ENCODE results near the gene NCAN. TPM values are rescaled to one million over a fixed set of nuclear protein-coding genes. Genes with fewer than 3 reads are reported as not detected.

Gene NCAN
- polyA plus RNA-seq, 1 donor: 0.39 TPM

DNA sequence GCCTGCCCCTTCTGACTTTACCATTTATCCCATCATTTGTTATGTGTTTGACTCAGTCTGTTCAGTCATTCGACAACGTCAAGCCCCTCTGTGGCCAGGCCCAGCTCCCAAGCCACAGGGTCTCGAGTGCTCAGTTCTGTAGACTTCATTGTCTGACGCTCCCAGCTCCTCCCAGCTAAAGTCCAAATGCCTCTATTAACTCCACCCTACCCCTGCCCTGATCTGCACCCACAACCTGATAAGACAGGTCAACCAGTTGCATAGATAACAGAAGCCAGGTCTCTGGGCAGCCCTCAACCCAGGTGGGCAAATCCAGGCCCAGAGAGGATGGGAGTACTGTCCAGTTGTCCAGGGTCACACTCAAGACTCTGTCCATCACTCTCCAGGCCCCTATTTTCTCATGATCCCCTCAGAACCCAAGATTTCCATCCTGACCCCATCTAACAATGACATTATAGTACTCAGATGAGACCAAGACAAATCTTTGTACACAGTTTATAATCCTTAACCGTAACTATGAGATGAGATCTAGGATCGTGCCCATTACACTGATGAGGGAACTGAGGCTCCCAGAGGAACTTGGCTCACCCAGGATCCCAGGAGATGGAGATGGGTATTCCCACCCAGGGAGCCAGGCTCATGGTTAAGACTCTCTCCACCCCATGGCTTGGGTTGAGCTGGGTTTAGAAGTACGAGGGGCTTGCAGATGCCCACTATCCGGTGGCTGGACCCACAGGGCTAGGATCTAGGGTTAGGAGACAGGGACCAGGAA, 60.3 kb downstream of the NCAN start:
- no CpG with 5 or more reads among the region's 8 CpGs for WGBS (ENCODE audit: insufficient coverage, low lambda C conversion rate)
- peak overlapping the region; percentile 61 for H3K4me3 ChIP-seq (ENCODE audit: low read length)
- peak overlapping the region; percentile 39 for H3K27ac ChIP-seq (ENCODE audit: low read length)
- peaks cover 38% of the 10 kb centered on the region for H3K4me1 ChIP-seq (ENCODE audit: control insufficient read depth, insufficient read depth, low read length)
- H3K36me3 ChIP-seq (ENCODE audit: control insufficient read depth, insufficient read depth, low read length): peaks cover 22% of the 10 kb centered on the region
- H3K27me3 ChIP-seq (ENCODE audit: control insufficient read depth, insufficient read depth, low read length): no peaks in the 10 kb centered on the region
- peak; percentile 60 to 73 for DNase-seq
- H3K9me3 ChIP-seq (ENCODE audit: control insufficient read depth, low read depth, low read length): no peaks in the 10 kb centered on the region

DNA sequence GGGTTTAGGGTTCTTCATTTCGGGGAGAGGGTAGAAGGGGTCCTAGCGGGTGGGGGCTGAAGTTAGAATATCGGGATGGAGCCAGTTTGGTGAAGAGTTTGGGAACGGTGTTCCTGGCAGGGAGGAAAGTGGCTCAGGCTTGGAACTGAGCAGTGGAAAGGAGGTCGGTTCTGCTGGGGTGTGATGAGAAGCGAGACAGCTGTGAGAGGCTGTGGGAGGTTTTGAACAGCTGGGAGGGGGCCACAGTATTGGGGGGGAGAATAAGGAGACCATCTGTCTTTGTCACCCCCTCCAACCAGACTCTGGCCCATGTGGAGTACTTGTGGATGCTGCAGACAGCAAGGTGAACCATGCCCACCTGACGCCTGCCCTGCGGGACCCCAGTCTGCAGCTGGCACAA, 62.4 kb downstream of the NCAN start:
- DNase-seq: no peak
- peaks cover 38% of the 10 kb centered on the region for H3K4me1 ChIP-seq (ENCODE audit: control insufficient read depth, insufficient read depth, low read length)
- H3K4me3 ChIP-seq (ENCODE audit: low read length): no peak overlapping the region
- 80% methylated on average over 2 of the region's 8 CpGs for WGBS (ENCODE audit: insufficient coverage, low lambda C conversion rate)
- H3K36me3 ChIP-seq (ENCODE audit: control insufficient read depth, insufficient read depth, low read length): peaks cover 36% of the 10 kb centered on the region
- H3K27ac ChIP-seq (ENCODE audit: low read length): peak overlapping the region; percentile 80
- H3K9me3 ChIP-seq (ENCODE audit: control insufficient read depth, low read depth, low read length): no peaks in the 10 kb centered on the region
- no peaks in the 10 kb centered on the region for H3K27me3 ChIP-seq (ENCODE audit: control insufficient read depth, insufficient read depth, low read length)

DNA sequence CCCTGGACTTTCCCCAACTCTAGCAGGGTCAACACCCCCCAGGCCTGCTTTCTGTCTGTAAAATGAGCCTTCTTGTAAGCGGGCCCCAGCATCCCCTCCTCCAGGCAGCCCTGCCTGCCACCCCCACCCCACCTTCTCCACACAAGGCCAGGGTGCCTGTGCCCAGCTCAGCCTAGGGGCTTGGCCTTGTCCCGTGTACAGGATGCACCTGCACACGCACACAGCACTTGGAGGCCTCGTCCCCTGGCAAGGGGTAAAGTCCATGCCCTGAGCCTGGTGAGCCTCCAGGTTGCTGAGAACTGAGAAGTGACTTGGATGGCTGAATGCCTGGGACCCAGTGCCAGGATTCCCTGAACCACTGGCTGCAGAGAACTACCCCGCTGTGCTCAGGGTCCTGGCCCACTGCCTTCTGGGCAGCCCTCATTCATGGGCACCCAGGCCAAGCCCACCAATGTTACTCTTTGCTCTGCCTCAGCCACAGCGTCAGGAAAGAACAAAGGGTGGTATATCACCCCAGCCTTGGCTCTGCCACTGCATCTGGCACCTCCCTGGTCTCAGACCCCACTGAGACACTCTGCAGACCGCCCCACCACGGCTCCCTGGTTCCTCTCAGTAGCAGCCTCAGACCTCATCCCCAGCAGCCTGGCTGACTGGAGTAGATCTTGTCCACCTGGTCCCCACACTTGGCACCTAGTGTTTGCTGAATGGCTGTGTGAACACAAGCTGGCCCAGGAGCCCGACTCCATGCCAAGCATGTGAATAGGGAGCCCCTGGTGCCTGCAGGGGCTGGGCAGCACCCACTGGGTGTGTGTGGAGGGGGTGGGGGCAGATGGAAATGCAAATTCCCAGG, 63.2 kb downstream of the NCAN start:
- H3K27me3 ChIP-seq (ENCODE audit: control insufficient read depth, insufficient read depth, low read length): no peaks in the 10 kb centered on the region
- DNase-seq: peak; percentile 85 to 88
- H3K4me3 ChIP-seq (ENCODE audit: low read length): no peak overlapping the region
- H3K9me3 ChIP-seq (ENCODE audit: control insufficient read depth, low read depth, low read length): no peaks in the 10 kb centered on the region
- WGBS (ENCODE audit: insufficient coverage, low lambda C conversion rate): no CpG with 5 or more reads among the region's 9 CpGs
- peak overlapping the region; percentile 80 for H3K27ac ChIP-seq (ENCODE audit: low read length)
- peaks cover 38% of the 10 kb centered on the region for H3K4me1 ChIP-seq (ENCODE audit: control insufficient read depth, insufficient read depth, low read length)
- peaks cover 44% of the 10 kb centered on the region for H3K36me3 ChIP-seq (ENCODE audit: control insufficient read depth, insufficient read depth, low read length)

DNA sequence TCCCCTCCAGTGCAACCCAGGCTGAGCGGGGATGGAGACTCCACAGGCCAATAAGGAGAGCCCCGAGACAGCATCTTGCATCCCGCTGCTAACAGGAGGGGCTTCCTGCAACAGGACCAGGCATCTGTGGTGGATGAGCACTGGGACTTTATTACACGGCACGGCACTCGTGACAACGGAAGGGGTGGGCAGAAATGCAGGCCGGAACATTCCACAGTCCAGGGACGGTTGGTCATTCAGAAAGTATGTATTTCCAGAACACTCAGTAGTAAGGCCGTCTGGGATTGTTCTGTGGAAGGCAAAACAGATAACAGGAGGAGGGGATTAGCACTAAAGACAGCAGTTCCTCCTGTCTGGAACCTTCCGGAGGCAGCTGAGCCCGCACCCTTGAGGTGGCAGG, 64.6 kb downstream of the NCAN start:
- H3K27ac ChIP-seq (ENCODE audit: low read length): no peak overlapping the region
- peaks cover 58% of the 10 kb centered on the region for H3K36me3 ChIP-seq (ENCODE audit: control insufficient read depth, insufficient read depth, low read length)
- H3K4me3 ChIP-seq (ENCODE audit: low read length): no peak overlapping the region
- no peak for DNase-seq
- WGBS (ENCODE audit: insufficient coverage, low lambda C conversion rate): no CpG with 5 or more reads among the region's 12 CpGs
- H3K4me1 ChIP-seq (ENCODE audit: control insufficient read depth, insufficient read depth, low read length): peaks cover 32% of the 10 kb centered on the region
- H3K27me3 ChIP-seq (ENCODE audit: control insufficient read depth, insufficient read depth, low read length): no peaks in the 10 kb centered on the region
- no peaks in the 10 kb centered on the region for H3K9me3 ChIP-seq (ENCODE audit: control insufficient read depth, low read depth, low read length)

DNA sequence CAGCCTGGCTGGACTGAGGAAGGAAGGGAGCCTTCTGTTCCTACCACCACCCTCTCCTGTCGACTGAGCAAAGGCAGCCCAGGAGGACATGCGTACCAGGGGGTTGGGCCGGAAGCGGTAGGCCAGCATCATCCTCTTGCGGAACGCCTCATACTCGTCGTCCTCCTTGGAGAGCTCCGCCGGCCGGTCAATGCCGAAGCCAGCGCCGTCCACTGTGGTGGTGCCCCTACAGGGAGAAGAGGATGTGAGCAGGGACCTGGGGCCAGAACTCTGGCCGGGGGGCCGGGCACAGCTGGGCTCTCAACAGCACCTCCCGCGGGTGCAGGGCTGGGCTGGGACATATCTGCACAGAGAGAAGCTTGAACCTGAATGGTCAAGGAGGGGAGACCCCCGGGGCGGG, 65.1 kb downstream of the NCAN start:
- Histone ChIP-seq H3K9me3 (ENCODE audit: control insufficient read depth, low read depth, low read length) (no peaks in the 10 kb centered on the region), H3K27me3 (ENCODE audit: control insufficient read depth, insufficient read depth, low read length) (no peaks in the 10 kb centered on the region), H3K27ac (ENCODE audit: low read length) (no peak overlapping the region), H3K4me3 (ENCODE audit: low read length) (no peak overlapping the region), H3K36me3 (ENCODE audit: control insufficient read depth, insufficient read depth, low read length) (peaks cover 62% of the 10 kb centered on the region), H3K4me1 (ENCODE audit: control insufficient read depth, insufficient read depth, low read length) (peaks cover 32% of the 10 kb centered on the region)
- no peak for DNase-seq
- no CpG with 5 or more reads among the region's 20 CpGs for WGBS (ENCODE audit: insufficient coverage, low lambda C conversion rate)

DNA sequence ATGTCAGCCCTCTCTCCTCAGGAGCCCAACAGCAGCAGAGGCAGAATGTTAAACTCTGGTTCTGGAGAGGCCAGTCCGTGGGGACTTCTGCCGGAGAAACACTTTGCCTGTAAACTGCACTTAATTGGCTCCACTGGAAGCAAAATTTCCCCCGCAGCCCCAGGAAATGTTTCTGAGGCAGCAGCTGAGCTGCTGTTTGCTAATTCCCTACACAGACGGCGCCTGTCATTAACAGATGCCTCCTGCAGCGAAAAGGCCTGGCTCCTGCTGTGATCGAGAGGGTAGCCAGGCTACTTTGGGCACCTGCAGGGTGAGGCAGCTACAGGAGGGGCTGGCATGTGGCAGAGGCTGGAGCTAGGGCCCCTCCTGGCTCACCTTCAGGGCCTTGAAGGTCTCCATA, 66.6 kb downstream of the NCAN start:
- Histone ChIP-seq H3K27me3 (ENCODE audit: control insufficient read depth, insufficient read depth, low read length) (no peaks in the 10 kb centered on the region), H3K9me3 (ENCODE audit: control insufficient read depth, low read depth, low read length) (no peaks in the 10 kb centered on the region), H3K27ac (ENCODE audit: low read length) (no peak overlapping the region), H3K4me3 (ENCODE audit: low read length) (no peak overlapping the region), H3K36me3 (ENCODE audit: control insufficient read depth, insufficient read depth, low read length) (peaks cover 62% of the 10 kb centered on the region), H3K4me1 (ENCODE audit: control insufficient read depth, insufficient read depth, low read length) (peaks cover 25% of the 10 kb centered on the region)
- no CpG with 5 or more reads among the region's 7 CpGs for WGBS (ENCODE audit: insufficient coverage, low lambda C conversion rate)
- DNase-seq: no peak

DNA sequence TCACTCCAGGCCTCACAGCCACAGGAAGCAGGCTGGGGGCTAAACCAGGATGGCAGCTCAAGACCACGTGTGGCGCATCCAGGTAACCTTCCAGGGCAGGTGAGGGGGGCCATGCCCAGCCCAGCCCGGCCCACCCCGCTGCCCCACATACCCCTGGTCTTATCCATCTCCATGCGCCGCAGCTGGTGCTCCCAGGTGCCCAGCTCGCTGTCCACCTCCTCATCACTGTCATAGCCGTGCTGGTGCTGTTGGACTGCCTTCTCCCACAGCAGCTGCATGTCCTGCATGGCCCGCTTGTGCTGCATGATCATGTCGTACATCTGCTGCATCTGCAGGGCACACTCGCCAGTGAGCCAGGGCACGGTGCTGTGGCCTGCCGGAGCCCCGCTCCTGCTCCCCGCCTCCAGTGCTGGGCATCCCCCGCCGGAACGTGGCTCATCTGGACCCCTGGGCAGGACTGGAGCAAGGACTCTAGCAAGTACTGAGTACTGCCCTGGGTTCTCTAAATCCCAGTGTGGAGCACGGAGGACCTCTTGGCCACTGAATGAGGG, 67.4 kb downstream of the NCAN start:
- Histone ChIP-seq H3K27me3 (ENCODE audit: control insufficient read depth, insufficient read depth, low read length) (no peaks in the 10 kb centered on the region), H3K9me3 (ENCODE audit: control insufficient read depth, low read depth, low read length) (no peaks in the 10 kb centered on the region), H3K36me3 (ENCODE audit: control insufficient read depth, insufficient read depth, low read length) (peaks cover 69% of the 10 kb centered on the region), H3K27ac (ENCODE audit: low read length) (no peak overlapping the region), H3K4me1 (ENCODE audit: control insufficient read depth, insufficient read depth, low read length) (peaks cover 17% of the 10 kb centered on the region), H3K4me3 (ENCODE audit: low read length) (no peak overlapping the region)
- DNase-seq: no peak
- no CpG with 5 or more reads among the region's 19 CpGs for WGBS (ENCODE audit: insufficient coverage, low lambda C conversion rate)

DNA sequence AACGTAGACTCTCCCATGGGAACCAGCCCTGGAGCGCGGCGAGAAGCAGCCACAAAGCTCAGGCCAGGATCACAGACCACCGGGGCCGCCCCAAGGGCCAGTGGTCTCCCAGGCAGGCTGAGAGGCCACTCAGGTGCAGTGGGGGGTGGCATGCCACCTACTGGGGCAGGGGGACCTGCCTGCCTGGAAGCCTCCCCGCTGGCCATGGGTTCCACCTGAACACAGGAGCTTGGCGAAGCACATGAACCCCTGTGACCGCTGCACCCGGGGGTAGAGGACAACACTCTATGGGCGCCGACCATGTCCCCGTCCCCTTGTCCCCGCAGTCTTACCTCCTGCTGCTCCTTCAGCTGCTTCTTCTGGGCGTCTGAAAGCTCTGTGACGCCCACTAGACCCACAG, 68.1 kb downstream of the NCAN start:
- no peaks in the 10 kb centered on the region for H3K27me3 ChIP-seq (ENCODE audit: control insufficient read depth, insufficient read depth, low read length)
- WGBS (ENCODE audit: insufficient coverage, low lambda C conversion rate): no CpG with 5 or more reads among the region's 16 CpGs
- H3K4me1 ChIP-seq (ENCODE audit: control insufficient read depth, insufficient read depth, low read length): peaks cover 10% of the 10 kb centered on the region

DNA sequence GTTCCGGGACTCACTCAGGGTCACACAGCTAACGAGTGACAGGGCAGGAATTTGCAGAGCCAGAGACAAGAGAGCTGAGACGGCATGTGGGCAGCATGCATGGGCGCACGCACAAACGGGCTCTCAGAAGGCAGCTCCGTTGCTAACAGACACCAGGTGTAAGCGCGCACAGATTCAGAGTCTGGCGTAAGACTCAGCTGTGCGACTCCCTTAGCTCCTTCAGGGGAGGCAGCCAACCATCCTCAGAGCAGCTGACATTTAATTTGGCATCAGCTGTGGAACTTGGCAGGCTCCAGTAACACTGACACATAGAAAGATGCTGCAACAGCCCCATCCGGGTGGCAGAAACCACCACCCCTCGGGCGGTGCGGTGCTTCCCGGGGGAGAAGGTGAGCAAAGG, 68.8 kb downstream of the NCAN start:
- Histone ChIP-seq H3K4me3 (ENCODE audit: low read length) (no peak overlapping the region), H3K9me3 (ENCODE audit: control insufficient read depth, low read depth, low read length) (peaks cover 4% of the 10 kb centered on the region), H3K27me3 (ENCODE audit: control insufficient read depth, insufficient read depth, low read length) (no peaks in the 10 kb centered on the region), H3K4me1 (ENCODE audit: control insufficient read depth, insufficient read depth, low read length) (peaks cover 3% of the 10 kb centered on the region), H3K36me3 (ENCODE audit: control insufficient read depth, insufficient read depth, low read length) (peaks cover 73% of the 10 kb centered on the region), H3K27ac (ENCODE audit: low read length) (no peak overlapping the region)
- WGBS (ENCODE audit: insufficient coverage, low lambda C conversion rate): no CpG with 5 or more reads among the region's 16 CpGs
- no peak for DNase-seq

More for the DNA sequence above, 68.1 kb downstream of the NCAN start:
- H3K36me3 ChIP-seq (ENCODE audit: control insufficient read depth, insufficient read depth, low read length): peaks cover 74% of the 10 kb centered on the region
- peaks cover 4% of the 10 kb centered on the region for H3K9me3 ChIP-seq (ENCODE audit: control insufficient read depth, low read depth, low read length)
- H3K4me3 ChIP-seq (ENCODE audit: low read length): no peak overlapping the region
- H3K27ac ChIP-seq (ENCODE audit: low read length): no peak overlapping the region
- DNase-seq: no peak

DNA sequence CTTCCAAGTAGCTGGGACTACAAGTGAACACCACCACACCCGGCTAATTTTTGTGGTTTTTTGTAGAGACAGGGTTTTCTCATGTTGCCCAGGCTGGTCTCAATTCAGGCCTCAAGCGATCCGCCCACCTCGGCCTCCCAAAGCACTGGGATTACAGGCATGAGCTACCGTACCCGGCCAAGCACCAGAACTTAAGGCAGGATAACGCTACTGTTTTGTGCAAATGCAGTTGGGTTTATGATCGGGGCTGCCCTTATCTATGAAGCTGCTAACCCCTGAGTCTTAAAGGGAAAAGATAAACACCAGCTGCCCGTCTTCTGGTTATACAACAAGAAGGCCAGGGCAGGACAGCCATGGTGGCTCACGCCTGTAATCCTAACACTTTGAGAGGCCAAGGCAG, 73.9 kb downstream of the NCAN start:
- peaks cover 4% of the 10 kb centered on the region for H3K9me3 ChIP-seq (ENCODE audit: control insufficient read depth, low read depth, low read length)
- WGBS (ENCODE audit: insufficient coverage, low lambda C conversion rate): 67% methylated on average over 1 of the region's 10 CpGs

More for the DNA sequence above, 73.9 kb downstream of the NCAN start:
- Histone ChIP-seq H3K4me1 (ENCODE audit: control insufficient read depth, insufficient read depth, low read length) (no peaks in the 10 kb centered on the region), H3K4me3 (ENCODE audit: low read length) (no peak overlapping the region), H3K27ac (ENCODE audit: low read length) (no peak overlapping the region), H3K27me3 (ENCODE audit: control insufficient read depth, insufficient read depth, low read length) (no peaks in the 10 kb centered on the region), H3K36me3 (ENCODE audit: control insufficient read depth, insufficient read depth, low read length) (peaks cover 56% of the 10 kb centered on the region)
- DNase-seq: no peak
